Suprapubic skin (tissue), 4 donors: ENCODE measurements around the gene PTPN14. TPM values are rescaled to one million over a fixed set of nuclear protein-coding genes. Genes with fewer than 3 reads are reported as not detected.

Experiments used
- DNase-seq, 2 donors: peaks; one replicate each; pipeline ENCODE4 v3.0.0-alpha.2; 2019; ENCODE audit warnings: low spot score in 2 of 2
- H3K27ac ChIP-seq: fragments of 200-600 bp; sonication (generic); one replicate; pipeline ENCODE4 v1.5.1; 2019
- H3K27me3 ChIP-seq: fragments of 200-600 bp; sonication (generic); one replicate; pipeline ENCODE4 v1.5.1; 2019
- H3K36me3 ChIP-seq: fragments of 200-600 bp; sonication (generic); one replicate; pipeline ENCODE4 v1.5.1; 2019
- H3K4me1 ChIP-seq: fragments of 200-600 bp; sonication (generic); one replicate; pipeline ENCODE4 v1.5.1; 2019
- H3K4me3 ChIP-seq: fragments of 200-600 bp; sonication (generic); one replicate; pipeline ENCODE4 v1.5.1; 2019; ENCODE audit warnings: mild to moderate bottlenecking
- H3K9me3 ChIP-seq: fragments of 200-600 bp; sonication (generic); one replicate; pipeline ENCODE4 v1.5.1; 2019
- CTCF ChIP-seq, 2 donors: fragments of 200-600 bp in 1 of 2; fragments of 450-650 bp in 1 of 2; sonication (generic) in 1 of 2; IDR thresholded peaks; one replicate each; pipeline ENCODE4 v1.5.1; 2016 to 2019; ENCODE audit warnings: antibody characterized with exemption in 2 of 2, mild to moderate bottlenecking in 1 of 2, moderate library complexity in 1 of 2
- EP300 ChIP-seq: sonication (generic); formaldehyde crosslinking; IDR thresholded peaks from one replicate; pipeline ENCODE4 v1.6.1; 2017; ENCODE audit warnings: antibody characterized with exemption
- POLR2A ChIP-seq, 2 donors: fragments of 450-650 bp; IDR thresholded peaks; one replicate each; pipeline ENCODE4 v1.6.1; 2017; ENCODE audit warnings: antibody characterized with exemption in 2 of 2, mild to moderate bottlenecking in 2 of 2, moderate library complexity in 2 of 2
- POLR2AphosphoS5 ChIP-seq, 3 donors: sonication (generic); formaldehyde crosslinking; IDR thresholded peaks; one replicate each; pipeline ENCODE4 v1.6.1; 2017; ENCODE audit warnings: antibody characterized with exemption in 3 of 3
- WGBS: methylation state at CpG from one replicate; pipeline ENCODE4 v1.1.5; 2018; 5-methylcytosine and 5-hydroxymethylcytosine counted together
- total RNA-seq, 4 donors: library from RNA; depleted of rRNA; stranded (reverse); fragments of >200 nt; gene quantifications; one replicate each; pipeline ENCODE4 v1.1.0, GENCODE V29; 2016

The PTPN14 gene
- total RNA-seq, 4 donors from 2014 or later, result 67.9 to 159 (median 96.4) TPM

GRCh38 chr1:214461305-214461704 lies 90.1 kb downstream of the PTPN14 start:
- Histone ChIP-seq H3K4me1 (peaks cover 21% of the 10 kb centered on the region), H3K27ac (no peak overlapping the region), H3K36me3 (no peaks in the 10 kb centered on the region), H3K4me3 (no peak overlapping the region), H3K9me3 (no peaks in the 10 kb centered on the region), H3K27me3 (no peaks in the 10 kb centered on the region)
- no peak for DNase-seq
- WGBS, result 90% methylated on average over 4 of the region's 4 CpGs
- TF ChIP-seq EP300 (no peak), POLR2AphosphoS5 (IDR thresholded peaks at IDR 0.05) (no peak), POLR2A (IDR thresholded peaks at IDR 0.05) (no peak), CTCF (IDR thresholded peaks at IDR 0.05) (no peak)

GRCh38 chr1:214460304-214460916 lies 91.0 kb downstream of the PTPN14 start:
- H3K27me3 ChIP-seq, result no peaks in the 10 kb centered on the region
- DNase-seq, result no peak
- no peak overlapping the region for H3K4me3 ChIP-seq
- H3K27ac ChIP-seq, result no peak overlapping the region
- H3K36me3 ChIP-seq, result no peaks in the 10 kb centered on the region
- TF ChIP-seq CTCF (IDR thresholded peaks at IDR 0.05), result no peak
- TF ChIP-seq EP300, result no peak
- no peak for TF ChIP-seq POLR2AphosphoS5 (IDR thresholded peaks at IDR 0.05)
- no peak for TF ChIP-seq POLR2A (IDR thresholded peaks at IDR 0.05)
- 41% methylated on average over 2 of the region's 2 CpGs for WGBS
- H3K9me3 ChIP-seq, result no peaks in the 10 kb centered on the region
- H3K4me1 ChIP-seq, result peaks cover 23% of the 10 kb centered on the region

GRCh38 chr1:214459895-214460294 lies 91.5 kb downstream of the PTPN14 start:
- no peak for TF ChIP-seq EP300
- TF ChIP-seq POLR2A (IDR thresholded peaks at IDR 0.05), result no peak
- TF ChIP-seq POLR2AphosphoS5 (IDR thresholded peaks at IDR 0.05), result no peak
- TF ChIP-seq CTCF (IDR thresholded peaks at IDR 0.05), result no peak
- DNase-seq, result no peak
- peaks cover 26% of the 10 kb centered on the region for H3K4me1 ChIP-seq
- H3K27ac ChIP-seq, result no peak overlapping the region
- no peaks in the 10 kb centered on the region for H3K9me3 ChIP-seq
- H3K36me3 ChIP-seq, result no peaks in the 10 kb centered on the region
- H3K27me3 ChIP-seq, result no peaks in the 10 kb centered on the region
- 94% methylated on average over 3 of the region's 3 CpGs for WGBS
- H3K4me3 ChIP-seq, result no peak overlapping the region

- DNase-seq, result no peak
- Histone ChIP-seq H3K4me1 (peaks cover 34% of the 10 kb centered on the region), H3K27ac (no peak overlapping the region), H3K9me3 (no peaks in the 10 kb centered on the region), H3K27me3 (no peaks in the 10 kb centered on the region), H3K4me3 (no peak overlapping the region), H3K36me3 (no peaks in the 10 kb centered on the region)
- WGBS, result 70% methylated on average over 1 of the region's 1 CpG
- TF ChIP-seq POLR2AphosphoS5 (IDR thresholded peaks at IDR 0.05) (no peak), EP300 (no peak), POLR2A (IDR thresholded peaks at IDR 0.05) (no peak), CTCF (IDR thresholded peaks at IDR 0.05) (no peak)
These were observed 92.9 kb downstream of the PTPN14 start for GRCh38 chr1:214458541-214458940.

GRCh38 chr1:214455971-214456867 lies 95.2 kb downstream of the PTPN14 start:
- 59% methylated on average over 6 of the region's 6 CpGs for WGBS
- H3K4me3 ChIP-seq, result no peak overlapping the region
- no peak for TF ChIP-seq EP300
- TF ChIP-seq CTCF (IDR thresholded peaks at IDR 0.05), result no peak
- no peak for TF ChIP-seq POLR2A (IDR thresholded peaks at IDR 0.05)
- TF ChIP-seq POLR2AphosphoS5 (IDR thresholded peaks at IDR 0.05), result no peak
- DNase-seq, result no peak
- H3K9me3 ChIP-seq, result no peaks in the 10 kb centered on the region
- peaks cover 45% of the 10 kb centered on the region for H3K4me1 ChIP-seq
- H3K27ac ChIP-seq, result no peak overlapping the region
- no peaks in the 10 kb centered on the region for H3K27me3 ChIP-seq
- no peaks in the 10 kb centered on the region for H3K36me3 ChIP-seq
